IMR-90 (cell line): ENCODE measurements around the gene CD44. TPM values are rescaled to one million over a fixed set of nuclear protein-coding genes. Genes with fewer than 3 reads are reported as not detected.

Experiments used
- ATAC-seq: fragments of 200-7000 bp; cut with Tn5 transposase; 2 replicates; pipeline ENCODE4 v1.9.1; 2020; ENCODE audit warnings: low read depth, mild to moderate bottlenecking, moderate library complexity
- BruUV-seq: library from RNA; stranded (reverse); fragments of 400-500 nt; replicated peaks from 2 replicates; lab custom pipeline; 2021; lab: Mats Ljungman, UMichigan
- CTCF ChIA-PET: fragments of 300-600 bp; formaldehyde crosslinking; extraction: SDS; loops from one replicate; lab custom pipeline; 2021; ENCODE audit warnings: antibody characterized with exemption; lab: Yijun Ruan, JAX
- POLR2A ChIA-PET: fragments of 300-600 bp; sonication (Branson Sonifier 250); formaldehyde crosslinking; loops from one replicate; lab custom pipeline; 2022; ENCODE audit warnings: antibody characterized with exemption; ENCODE audit not compliant: unreplicated experiment; lab: Charles Lee
- DNase-seq: peaks from one replicate; pipeline ENCODE4 v3.0.0; 2013
- H2AFZ ChIP-seq: replicated peaks from 2 replicates; pipeline ENCODE3; 2013; ENCODE audit warnings: low read length, mild to moderate bottlenecking; ENCODE audit not compliant: poor library complexity
- H2AK5ac ChIP-seq: 2 replicates; pipeline ENCODE4 v1.6.1; 2013; ENCODE audit warnings: low read depth, low read length, inconsistent platforms
- H2AK9ac ChIP-seq: replicated peaks from 2 replicates; pipeline ENCODE3; 2013; ENCODE audit warnings: mild to moderate bottlenecking, low read depth, low read length, moderate library complexity; ENCODE audit not compliant: poor library complexity
- H2BK120ac ChIP-seq: 2 replicates; pipeline ENCODE4 v1.6.1; 2013; ENCODE audit warnings: low read depth, low read length, inconsistent platforms
- H2BK15ac ChIP-seq: 3 replicates; pipeline ENCODE4 v1.6.1; 2013; ENCODE audit warnings: low read depth, low read length, inconsistent platforms
- H2BK20ac ChIP-seq: 2 replicates; pipeline ENCODE4 v1.6.1; 2013; ENCODE audit warnings: low read depth, mild to moderate bottlenecking, inconsistent platforms, low read length, moderate library complexity
- H2BK5ac ChIP-seq: 2 replicates; pipeline ENCODE4 v1.6.1; 2013; ENCODE audit warnings: mild to moderate bottlenecking, low read depth, low read length, inconsistent platforms; ENCODE audit not compliant: poor library complexity, severe bottlenecking
- H3K14ac ChIP-seq: replicated peaks from 2 replicates; pipeline ENCODE4 v1.6.1; 2013; ENCODE audit warnings: low read depth, low read length, inconsistent platforms
- H3K18ac ChIP-seq: 2 replicates; pipeline ENCODE4 v1.6.1; 2013; ENCODE audit warnings: low read depth, low read length, control low read depth
- H3K23ac ChIP-seq: 2 replicates; pipeline ENCODE4 v1.6.1; 2013; ENCODE audit warnings: low read depth, low read length, inconsistent platforms
- H3K27ac ChIP-seq: 2 replicates; pipeline ENCODE4 v1.5.1; 2013; ENCODE audit warnings: mild to moderate bottlenecking, control low read depth, low read length; ENCODE audit not compliant: insufficient read depth
- H3K27me3 ChIP-seq: 2 replicates; pipeline ENCODE4 v1.6.1; 2013; ENCODE audit warnings: low read length; ENCODE audit not compliant: control insufficient read depth, insufficient read depth
- H3K36me3 ChIP-seq: 2 replicates; pipeline ENCODE4 v1.6.1; 2013; ENCODE audit warnings: low read length, mixed read lengths; ENCODE audit not compliant: control insufficient read depth, insufficient read depth
- H3K4ac ChIP-seq: 2 replicates; pipeline ENCODE4 v1.6.1; 2013; ENCODE audit warnings: low read depth, low read length, inconsistent platforms
- H3K4me1 ChIP-seq: 2 replicates; pipeline ENCODE4 v1.6.1; 2013; ENCODE audit warnings: low read length, mixed read lengths; ENCODE audit not compliant: control insufficient read depth, insufficient read depth
- H3K4me2 ChIP-seq: 2 replicates; pipeline ENCODE4 v1.6.1; 2013; ENCODE audit warnings: low read depth, mild to moderate bottlenecking, control low read depth, low read length, moderate library complexity
- H3K4me3 ChIP-seq: 2 replicates; pipeline ENCODE4 v1.5.1; 2013; ENCODE audit warnings: low read depth, mild to moderate bottlenecking, control low read depth, low read length, moderate library complexity; ENCODE audit not compliant: insufficient read depth
- H3K56ac ChIP-seq: 2 replicates; pipeline ENCODE4 v1.6.1; 2013; ENCODE audit warnings: low read length, inconsistent platforms; ENCODE audit not compliant: insufficient read depth; ENCODE audit errors: extremely low read depth
- H3K79me1 ChIP-seq, 2 experiments: 2 replicates each; pipeline ENCODE4 v1.6.1; 2013; ENCODE audit warnings: low read length in 2 of 2, inconsistent platforms in 1 of 2, low read depth in 1 of 2
- H3K9ac ChIP-seq: 2 replicates; pipeline ENCODE4 v1.6.1; 2013; ENCODE audit warnings: low read depth, low read length, control low read depth
- H3K9me1 ChIP-seq: 2 replicates; pipeline ENCODE4 v1.6.1; 2013; ENCODE audit warnings: low read length, inconsistent platforms; ENCODE audit not compliant: insufficient read depth
- H3K9me3 ChIP-seq: 2 replicates; pipeline ENCODE4 v1.6.1; 2013; ENCODE audit warnings: low read length; ENCODE audit not compliant: control insufficient read depth, insufficient read depth
- H4K20me1 ChIP-seq: 2 replicates; pipeline ENCODE4 v1.6.1; 2013; ENCODE audit warnings: low read length, inconsistent platforms; ENCODE audit not compliant: insufficient read depth
- H4K5ac ChIP-seq: 2 replicates; pipeline ENCODE4 v1.6.1; 2013; ENCODE audit warnings: mild to moderate bottlenecking, low read depth, low read length, control low read depth
- H4K8ac ChIP-seq, 2 experiments: 2 replicates each; pipeline ENCODE4 v1.6.1; 2013; ENCODE audit warnings: low read depth in 2 of 2, low read length in 2 of 2, control low read depth in 1 of 2, inconsistent platforms in 1 of 2
- H4K91ac ChIP-seq: 2 replicates; pipeline ENCODE4 v1.6.1; 2013; ENCODE audit warnings: low read depth, low read length, inconsistent platforms; ENCODE audit not compliant: insufficient read depth
- BHLHE40 ChIP-seq: fragments of 150-350 bp; IDR thresholded peaks from 2 replicates; pipeline ENCODE4 v1.6.1; 2016; ENCODE audit warnings: mild to moderate bottlenecking, low read depth, low read length
- CEBPB ChIP-seq: IDR thresholded peaks from 2 replicates; pipeline ENCODE4 v1.6.1; 2012; ENCODE audit warnings: low read depth, low read length, improper control_type of control experiment
- CHD1 ChIP-seq: IDR thresholded peaks from 2 replicates; pipeline ENCODE4 v1.6.1; 2012; ENCODE audit warnings: low read depth, low read length, improper control_type of control experiment
- FOS ChIP-seq: fragments of 150-350 bp; IDR thresholded peaks from 2 replicates; pipeline ENCODE4 v1.6.1; 2016; ENCODE audit warnings: low read depth, low read length
- MAFK ChIP-seq: IDR thresholded peaks from 2 replicates; pipeline ENCODE4 v1.6.1; 2012; ENCODE audit warnings: low read depth, low read length, improper control_type of control experiment
- NFE2L2 ChIP-seq: fragments of 150-350 bp; IDR thresholded peaks from 2 replicates; pipeline ENCODE4 v1.6.1; 2016; ENCODE audit warnings: low read depth, mild to moderate bottlenecking, low read length
- POLR2A ChIP-seq: IDR thresholded peaks from 2 replicates; pipeline ENCODE4 v1.6.1; 2012; ENCODE audit warnings: mild to moderate bottlenecking, low read depth, low read length
- RFX5 ChIP-seq: IDR thresholded peaks from 2 replicates; pipeline ENCODE4 v1.8.0; 2012; ENCODE audit warnings: low read depth, mild to moderate bottlenecking, low read length, moderate library complexity
- SMC3 ChIP-seq: fragments of 150-350 bp; IDR thresholded peaks from 2 replicates; pipeline ENCODE4 v1.6.1; 2016; ENCODE audit warnings: low read depth, mild to moderate bottlenecking, antibody characterized with exemption, low read length, moderate library complexity
- WGBS, 2 experiments: methylation state at CpG; one replicate each; pipeline versions ENCODE4 v1.1.5 to v1.1.7; 2013; ENCODE audit warnings: missing lambda C conversion rate in 2 of 2; ENCODE audit not compliant: insufficient read length in 1 of 2; ENCODE audit errors: extremely low coverage in 2 of 2; 5-methylcytosine and 5-hydroxymethylcytosine counted together
- dilution Hi-C: fragments of 300-500 bp; cut with HindIII; formaldehyde crosslinking; loops from one replicate; pipeline ENCODE4 v1.14.3; 2018; ENCODE audit warnings: low sequenced_read_pairs; ENCODE audit not compliant: unreplicated experiment
- in situ Hi-C: fragments of 300-500 bp; cut with MboI; formaldehyde crosslinking; loops from 3 replicates; pipeline ENCODE4 v1.14.3; 2019; ENCODE audit warnings: low sequenced_read_pairs, inconsistent platforms, mixed read lengths
- intact Hi-C: fragments of 100-400 bp; cut with micrococcal nuclease; formaldehyde crosslinking; loops from 2 replicates; pipeline ENCODE4 v1.10.0; 2022
- polyA plus RNA-seq, 3 experiments: library from polyadenylated mRNA; depleted of rRNA; stranded (reverse); fragments of >200 nt; gene quantifications; 2 replicates each; pipeline ENCODE4 v1.2.3, GENCODE V29; 2012; ENCODE audit warnings: low replicate concordance in 1 of 3
- total RNA-seq: library from RNA; depleted of rRNA; stranded (reverse); fragments of >200 nt; gene quantifications from 2 replicates; pipeline ENCODE4 v1.2.3, GENCODE V29; 2012
- TF ChIP-seq, protein P1 (sequence below): conservative IDR thresholded peaks from 2 replicates; pipeline ENCODE4 v1.5.1; 2012; ENCODE audit warnings: mild to moderate bottlenecking, low read depth, low read length, improper control_type of control experiment
- TF ChIP-seq, protein P2 (sequence below): fragments of 150-350 bp; IDR thresholded peaks from 2 replicates; pipeline ENCODE4 v1.6.1; 2017; ENCODE audit warnings: mild to moderate bottlenecking, antibody characterized with exemption, low read length, low read depth
- TF ChIP-seq, protein P3 (sequence below): fragments of 150-350 bp; IDR thresholded peaks from 2 replicates; pipeline ENCODE4 v1.6.1; 2016; ENCODE audit warnings: low read depth, mild to moderate bottlenecking, low read length, moderate library complexity, borderline replicate concordance

The CD44 gene
- total and polyA plus RNA-seq, 2 of the 4 experiments (the other 2 are of a cell fraction), result 357 to 947 TPM

- H3K4me1 ChIP-seq, result peaks cover 5% of the 10 kb centered on the region
- no peak overlapping the region for H2AK5ac ChIP-seq
- H4K5ac ChIP-seq, result no peak overlapping the region
- ATAC-seq, result no peak
- H3K4ac ChIP-seq, result no peak overlapping the region
- no peak overlapping the region for H2BK5ac ChIP-seq
- no peak overlapping the region for H3K23ac ChIP-seq
- no peak overlapping the region for H3K14ac ChIP-seq
- H4K20me1 ChIP-seq, result peaks cover 4% of the 10 kb centered on the region; the same call in 1 of the 2 replicates
- no peak overlapping the region for H3K4me2 ChIP-seq
- DNase-seq, result no peak
- H3K9ac ChIP-seq, result no peak overlapping the region
- no peak overlapping the region for H3K56ac ChIP-seq
- no peak overlapping the region for H2BK120ac ChIP-seq
- in situ Hi-C loops, result no loop called here
- no peak overlapping the region for H4K8ac ChIP-seq
- no peak overlapping the region for H4K91ac ChIP-seq
- H2AK9ac ChIP-seq, result no peak overlapping the region
- H3K4me3 ChIP-seq, result no peak overlapping the region
- peaks cover 9% of the 10 kb centered on the region for H3K27me3 ChIP-seq
- POLR2A ChIA-PET, result no interaction called here
- H3K79me1 ChIP-seq, result no peaks in the 10 kb centered on the region
- intact Hi-C loops, result no loop called here
- no CpG with 5 or more reads among the region's 2 CpGs for WGBS, 2 experiments
- CTCF ChIA-PET, result no interaction called here
- H3K18ac ChIP-seq, result no peak overlapping the region
- no TSS peak for BruUV-seq
- no peak overlapping the region for H2BK20ac ChIP-seq
- TF ChIP-seq, protein P1, sequence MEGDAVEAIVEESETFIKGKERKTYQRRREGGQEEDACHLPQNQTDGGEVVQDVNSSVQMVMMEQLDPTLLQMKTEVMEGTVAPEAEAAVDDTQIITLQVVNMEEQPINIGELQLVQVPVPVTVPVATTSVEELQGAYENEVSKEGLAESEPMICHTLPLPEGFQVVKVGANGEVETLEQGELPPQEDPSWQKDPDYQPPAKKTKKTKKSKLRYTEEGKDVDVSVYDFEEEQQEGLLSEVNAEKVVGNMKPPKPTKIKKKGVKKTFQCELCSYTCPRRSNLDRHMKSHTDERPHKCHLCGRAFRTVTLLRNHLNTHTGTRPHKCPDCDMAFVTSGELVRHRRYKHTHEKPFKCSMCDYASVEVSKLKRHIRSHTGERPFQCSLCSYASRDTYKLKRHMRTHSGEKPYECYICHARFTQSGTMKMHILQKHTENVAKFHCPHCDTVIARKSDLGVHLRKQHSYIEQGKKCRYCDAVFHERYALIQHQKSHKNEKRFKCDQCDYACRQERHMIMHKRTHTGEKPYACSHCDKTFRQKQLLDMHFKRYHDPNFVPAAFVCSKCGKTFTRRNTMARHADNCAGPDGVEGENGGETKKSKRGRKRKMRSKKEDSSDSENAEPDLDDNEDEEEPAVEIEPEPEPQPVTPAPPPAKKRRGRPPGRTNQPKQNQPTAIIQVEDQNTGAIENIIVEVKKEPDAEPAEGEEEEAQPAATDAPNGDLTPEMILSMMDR, result no peak
- TF ChIP-seq POLR2A (no peak), MAFK (no peak), CEBPB (no peak), RFX5 (no peak), SMC3 (no peak), FOS (no peak), CHD1 (no peak), BHLHE40 (no peak), NFE2L2 (no peak)
- TF ChIP-seq, protein P2, sequence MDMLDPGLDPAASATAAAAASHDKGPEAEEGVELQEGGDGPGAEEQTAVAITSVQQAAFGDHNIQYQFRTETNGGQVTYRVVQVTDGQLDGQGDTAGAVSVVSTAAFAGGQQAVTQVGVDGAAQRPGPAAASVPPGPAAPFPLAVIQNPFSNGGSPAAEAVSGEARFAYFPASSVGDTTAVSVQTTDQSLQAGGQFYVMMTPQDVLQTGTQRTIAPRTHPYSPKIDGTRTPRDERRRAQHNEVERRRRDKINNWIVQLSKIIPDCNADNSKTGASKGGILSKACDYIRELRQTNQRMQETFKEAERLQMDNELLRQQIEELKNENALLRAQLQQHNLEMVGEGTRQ, result no peak
- TF ChIP-seq, protein P3, sequence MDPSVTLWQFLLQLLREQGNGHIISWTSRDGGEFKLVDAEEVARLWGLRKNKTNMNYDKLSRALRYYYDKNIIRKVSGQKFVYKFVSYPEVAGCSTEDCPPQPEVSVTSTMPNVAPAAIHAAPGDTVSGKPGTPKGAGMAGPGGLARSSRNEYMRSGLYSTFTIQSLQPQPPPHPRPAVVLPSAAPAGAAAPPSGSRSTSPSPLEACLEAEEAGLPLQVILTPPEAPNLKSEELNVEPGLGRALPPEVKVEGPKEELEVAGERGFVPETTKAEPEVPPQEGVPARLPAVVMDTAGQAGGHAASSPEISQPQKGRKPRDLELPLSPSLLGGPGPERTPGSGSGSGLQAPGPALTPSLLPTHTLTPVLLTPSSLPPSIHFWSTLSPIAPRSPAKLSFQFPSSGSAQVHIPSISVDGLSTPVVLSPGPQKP, result no peak
- no peak overlapping the region for H3K27ac ChIP-seq
- no peak overlapping the region for H2AFZ ChIP-seq
- no peaks in the 10 kb centered on the region for H3K9me1 ChIP-seq
- H3K36me3 ChIP-seq, result no peaks in the 10 kb centered on the region
- H2BK15ac ChIP-seq, result no peak overlapping the region
- dilution Hi-C loops, result no loop called here
- no peaks in the 10 kb centered on the region for H3K9me3 ChIP-seq
These were observed 17.6 kb upstream of the CD44 start for GRCh38 chr11:35121326-35121865.
